Mammary epithelial cell (primary cell): ENCODE data around the gene C6orf163.

Source experiments
- EZH2 ChIP-seq: IDR thresholded peaks from 2 replicates; pipeline ENCODE4 v1.6.1; 2012; ENCODE audit warnings: low read length, inconsistent platforms, borderline replicate concordance
- TF ChIP-seq, protein P1 (sequence below), 2 donors: IDR thresholded peaks in 1 of 2; conservative IDR thresholded peaks in 1 of 2; 2 replicates each; pipeline ENCODE4 v1.5.1; 2011 to 2012; ENCODE audit warnings: inconsistent platforms in 2 of 2, low read length in 2 of 2, mild to moderate bottlenecking in 2 of 2, control low read depth in 1 of 2, low read depth in 1 of 2; ENCODE audit not compliant: insufficient read depth in 1 of 2; ENCODE audit errors: extremely low read depth in 1 of 2

DNA sequence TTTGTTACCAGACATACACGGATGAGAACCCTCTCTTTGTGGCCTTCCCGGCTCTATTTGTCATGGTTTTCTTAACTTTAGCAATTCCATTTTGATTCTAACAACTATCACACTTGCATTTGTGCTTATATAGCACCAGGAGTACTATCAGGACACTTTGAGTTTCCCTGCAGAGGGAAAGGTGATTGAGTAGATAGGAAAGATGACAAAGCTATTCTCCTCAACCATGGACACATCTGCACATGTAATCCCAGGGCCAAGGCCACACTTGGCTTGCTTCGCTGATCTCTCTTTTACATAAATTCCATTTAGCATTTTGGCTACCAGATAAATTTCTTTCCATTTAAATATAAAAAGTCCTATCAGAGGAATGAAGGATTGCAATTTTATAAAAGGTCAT, 39.8 kb downstream of the C6orf163 start:
- TF ChIP-seq, protein P1, sequence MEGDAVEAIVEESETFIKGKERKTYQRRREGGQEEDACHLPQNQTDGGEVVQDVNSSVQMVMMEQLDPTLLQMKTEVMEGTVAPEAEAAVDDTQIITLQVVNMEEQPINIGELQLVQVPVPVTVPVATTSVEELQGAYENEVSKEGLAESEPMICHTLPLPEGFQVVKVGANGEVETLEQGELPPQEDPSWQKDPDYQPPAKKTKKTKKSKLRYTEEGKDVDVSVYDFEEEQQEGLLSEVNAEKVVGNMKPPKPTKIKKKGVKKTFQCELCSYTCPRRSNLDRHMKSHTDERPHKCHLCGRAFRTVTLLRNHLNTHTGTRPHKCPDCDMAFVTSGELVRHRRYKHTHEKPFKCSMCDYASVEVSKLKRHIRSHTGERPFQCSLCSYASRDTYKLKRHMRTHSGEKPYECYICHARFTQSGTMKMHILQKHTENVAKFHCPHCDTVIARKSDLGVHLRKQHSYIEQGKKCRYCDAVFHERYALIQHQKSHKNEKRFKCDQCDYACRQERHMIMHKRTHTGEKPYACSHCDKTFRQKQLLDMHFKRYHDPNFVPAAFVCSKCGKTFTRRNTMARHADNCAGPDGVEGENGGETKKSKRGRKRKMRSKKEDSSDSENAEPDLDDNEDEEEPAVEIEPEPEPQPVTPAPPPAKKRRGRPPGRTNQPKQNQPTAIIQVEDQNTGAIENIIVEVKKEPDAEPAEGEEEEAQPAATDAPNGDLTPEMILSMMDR (conservative IDR thresholded peaks at IDR 0.05 in 1 of 2, IDR thresholded peaks at IDR 0.05 in 1 of 2; ENCODE audit: extremely low read depth in 1 of 2, insufficient read depth in 1 of 2, low read depth in 1 of 2, low read length in 2 of 2): no peak
- TF ChIP-seq EZH2: no peak
